ENCODE results near the gene HYCC2.

- TF ChIP-seq, protein P1, sequence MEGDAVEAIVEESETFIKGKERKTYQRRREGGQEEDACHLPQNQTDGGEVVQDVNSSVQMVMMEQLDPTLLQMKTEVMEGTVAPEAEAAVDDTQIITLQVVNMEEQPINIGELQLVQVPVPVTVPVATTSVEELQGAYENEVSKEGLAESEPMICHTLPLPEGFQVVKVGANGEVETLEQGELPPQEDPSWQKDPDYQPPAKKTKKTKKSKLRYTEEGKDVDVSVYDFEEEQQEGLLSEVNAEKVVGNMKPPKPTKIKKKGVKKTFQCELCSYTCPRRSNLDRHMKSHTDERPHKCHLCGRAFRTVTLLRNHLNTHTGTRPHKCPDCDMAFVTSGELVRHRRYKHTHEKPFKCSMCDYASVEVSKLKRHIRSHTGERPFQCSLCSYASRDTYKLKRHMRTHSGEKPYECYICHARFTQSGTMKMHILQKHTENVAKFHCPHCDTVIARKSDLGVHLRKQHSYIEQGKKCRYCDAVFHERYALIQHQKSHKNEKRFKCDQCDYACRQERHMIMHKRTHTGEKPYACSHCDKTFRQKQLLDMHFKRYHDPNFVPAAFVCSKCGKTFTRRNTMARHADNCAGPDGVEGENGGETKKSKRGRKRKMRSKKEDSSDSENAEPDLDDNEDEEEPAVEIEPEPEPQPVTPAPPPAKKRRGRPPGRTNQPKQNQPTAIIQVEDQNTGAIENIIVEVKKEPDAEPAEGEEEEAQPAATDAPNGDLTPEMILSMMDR (IDR thresholded peaks at IDR 0.05 in 4 of 5, conservative IDR thresholded peaks at IDR 0.05 in 1 of 5) = no peak
- no peak for TF ChIP-seq POLR2A (IDR thresholded peaks at IDR 0.05)
Observed at GRCh38 chr2:201074996-201075395, 3.5 kb upstream of the HYCC2 start.
